IMR-90 (cell line): ENCODE data around the gene RHOBTB3. TPM values are rescaled to one million over a fixed set of nuclear protein-coding genes. Genes with fewer than 3 reads are reported as not detected.

Experiments
- ATAC-seq: fragments of 200-7000 bp; cut with Tn5 transposase; 2 replicates; pipeline ENCODE4 v1.9.1; 2020; ENCODE audit warnings: low read depth, mild to moderate bottlenecking, moderate library complexity
- BruUV-seq: library from RNA; stranded (reverse); fragments of 400-500 nt; replicated peaks from 2 replicates; lab custom pipeline; 2021; lab: Mats Ljungman, UMichigan
- CTCF ChIA-PET: fragments of 300-600 bp; formaldehyde crosslinking; extraction: SDS; loops from one replicate; lab custom pipeline; 2021; ENCODE audit warnings: antibody characterized with exemption; lab: Yijun Ruan, JAX
- POLR2A ChIA-PET: fragments of 300-600 bp; sonication (Branson Sonifier 250); formaldehyde crosslinking; loops from one replicate; lab custom pipeline; 2022; ENCODE audit warnings: antibody characterized with exemption; ENCODE audit not compliant: unreplicated experiment; lab: Charles Lee
- DNase-seq: peaks from one replicate; pipeline ENCODE4 v3.0.0; 2013
- H2AFZ ChIP-seq: replicated peaks from 2 replicates; pipeline ENCODE3; 2013; ENCODE audit warnings: low read length, mild to moderate bottlenecking; ENCODE audit not compliant: poor library complexity
- H2AK5ac ChIP-seq: 2 replicates; pipeline ENCODE4 v1.6.1; 2013; ENCODE audit warnings: low read depth, low read length, inconsistent platforms
- H2AK9ac ChIP-seq: replicated peaks from 2 replicates; pipeline ENCODE3; 2013; ENCODE audit warnings: mild to moderate bottlenecking, low read depth, low read length, moderate library complexity; ENCODE audit not compliant: poor library complexity
- H2BK120ac ChIP-seq: 2 replicates; pipeline ENCODE4 v1.6.1; 2013; ENCODE audit warnings: low read depth, low read length, inconsistent platforms
- H2BK15ac ChIP-seq: 3 replicates; pipeline ENCODE4 v1.6.1; 2013; ENCODE audit warnings: low read depth, low read length, inconsistent platforms
- H2BK20ac ChIP-seq: 2 replicates; pipeline ENCODE4 v1.6.1; 2013; ENCODE audit warnings: low read depth, mild to moderate bottlenecking, inconsistent platforms, low read length, moderate library complexity
- H2BK5ac ChIP-seq: 2 replicates; pipeline ENCODE4 v1.6.1; 2013; ENCODE audit warnings: mild to moderate bottlenecking, low read depth, low read length, inconsistent platforms; ENCODE audit not compliant: poor library complexity, severe bottlenecking
- H3K14ac ChIP-seq: replicated peaks from 2 replicates; pipeline ENCODE4 v1.6.1; 2013; ENCODE audit warnings: low read depth, low read length, inconsistent platforms
- H3K18ac ChIP-seq: 2 replicates; pipeline ENCODE4 v1.6.1; 2013; ENCODE audit warnings: low read depth, low read length, control low read depth
- H3K23ac ChIP-seq: 2 replicates; pipeline ENCODE4 v1.6.1; 2013; ENCODE audit warnings: low read depth, low read length, inconsistent platforms
- H3K27ac ChIP-seq: 2 replicates; pipeline ENCODE4 v1.5.1; 2013; ENCODE audit warnings: mild to moderate bottlenecking, control low read depth, low read length; ENCODE audit not compliant: insufficient read depth
- H3K27me3 ChIP-seq: 2 replicates; pipeline ENCODE4 v1.6.1; 2013; ENCODE audit warnings: low read length; ENCODE audit not compliant: control insufficient read depth, insufficient read depth
- H3K36me3 ChIP-seq: 2 replicates; pipeline ENCODE4 v1.6.1; 2013; ENCODE audit warnings: low read length, mixed read lengths; ENCODE audit not compliant: control insufficient read depth, insufficient read depth
- H3K4ac ChIP-seq: 2 replicates; pipeline ENCODE4 v1.6.1; 2013; ENCODE audit warnings: low read depth, low read length, inconsistent platforms
- H3K4me1 ChIP-seq: 2 replicates; pipeline ENCODE4 v1.6.1; 2013; ENCODE audit warnings: low read length, mixed read lengths; ENCODE audit not compliant: control insufficient read depth, insufficient read depth
- H3K4me2 ChIP-seq: 2 replicates; pipeline ENCODE4 v1.6.1; 2013; ENCODE audit warnings: low read depth, mild to moderate bottlenecking, control low read depth, low read length, moderate library complexity
- H3K4me3 ChIP-seq: 2 replicates; pipeline ENCODE4 v1.5.1; 2013; ENCODE audit warnings: low read depth, mild to moderate bottlenecking, control low read depth, low read length, moderate library complexity; ENCODE audit not compliant: insufficient read depth
- H3K56ac ChIP-seq: 2 replicates; pipeline ENCODE4 v1.6.1; 2013; ENCODE audit warnings: low read length, inconsistent platforms; ENCODE audit not compliant: insufficient read depth; ENCODE audit errors: extremely low read depth
- H3K79me1 ChIP-seq, 2 experiments: 2 replicates each; pipeline ENCODE4 v1.6.1; 2013; ENCODE audit warnings: low read length in 2 of 2, inconsistent platforms in 1 of 2, low read depth in 1 of 2
- H3K9ac ChIP-seq: 2 replicates; pipeline ENCODE4 v1.6.1; 2013; ENCODE audit warnings: low read depth, low read length, control low read depth
- H3K9me1 ChIP-seq: 2 replicates; pipeline ENCODE4 v1.6.1; 2013; ENCODE audit warnings: low read length, inconsistent platforms; ENCODE audit not compliant: insufficient read depth
- H3K9me3 ChIP-seq: 2 replicates; pipeline ENCODE4 v1.6.1; 2013; ENCODE audit warnings: low read length; ENCODE audit not compliant: control insufficient read depth, insufficient read depth
- H4K20me1 ChIP-seq: 2 replicates; pipeline ENCODE4 v1.6.1; 2013; ENCODE audit warnings: low read length, inconsistent platforms; ENCODE audit not compliant: insufficient read depth
- H4K5ac ChIP-seq: 2 replicates; pipeline ENCODE4 v1.6.1; 2013; ENCODE audit warnings: mild to moderate bottlenecking, low read depth, low read length, control low read depth
- H4K8ac ChIP-seq, 2 experiments: 2 replicates each; pipeline ENCODE4 v1.6.1; 2013; ENCODE audit warnings: low read depth in 2 of 2, low read length in 2 of 2, control low read depth in 1 of 2, inconsistent platforms in 1 of 2
- H4K91ac ChIP-seq: 2 replicates; pipeline ENCODE4 v1.6.1; 2013; ENCODE audit warnings: low read depth, low read length, inconsistent platforms; ENCODE audit not compliant: insufficient read depth
- BHLHE40 ChIP-seq: fragments of 150-350 bp; IDR thresholded peaks from 2 replicates; pipeline ENCODE4 v1.6.1; 2016; ENCODE audit warnings: mild to moderate bottlenecking, low read depth, low read length
- CEBPB ChIP-seq: IDR thresholded peaks from 2 replicates; pipeline ENCODE4 v1.6.1; 2012; ENCODE audit warnings: low read depth, low read length, improper control_type of control experiment
- CHD1 ChIP-seq: IDR thresholded peaks from 2 replicates; pipeline ENCODE4 v1.6.1; 2012; ENCODE audit warnings: low read depth, low read length, improper control_type of control experiment
- MXI1 ChIP-seq: IDR thresholded peaks from 2 replicates; pipeline ENCODE4 v1.6.1; 2012; ENCODE audit warnings: low read depth, mild to moderate bottlenecking, low read length, moderate library complexity, borderline replicate concordance
- NFE2L2 ChIP-seq: fragments of 150-350 bp; IDR thresholded peaks from 2 replicates; pipeline ENCODE4 v1.6.1; 2016; ENCODE audit warnings: low read depth, mild to moderate bottlenecking, low read length
- POLR2A ChIP-seq: IDR thresholded peaks from 2 replicates; pipeline ENCODE4 v1.6.1; 2012; ENCODE audit warnings: mild to moderate bottlenecking, low read depth, low read length
- RAD21 ChIP-seq: IDR thresholded peaks from 2 replicates; pipeline ENCODE4 v1.6.1; 2012; ENCODE audit warnings: low read length, improper control_type of control experiment
- RCOR1 ChIP-seq: IDR thresholded peaks from 2 replicates; pipeline ENCODE4 v1.6.1; 2012; ENCODE audit warnings: mild to moderate bottlenecking, low read length, improper control_type of control experiment; ENCODE audit not compliant: insufficient replicate concordance
- RFX5 ChIP-seq: IDR thresholded peaks from 2 replicates; pipeline ENCODE4 v1.8.0; 2012; ENCODE audit warnings: low read depth, mild to moderate bottlenecking, low read length, moderate library complexity
- SMC3 ChIP-seq: fragments of 150-350 bp; IDR thresholded peaks from 2 replicates; pipeline ENCODE4 v1.6.1; 2016; ENCODE audit warnings: low read depth, mild to moderate bottlenecking, antibody characterized with exemption, low read length, moderate library complexity
- USF2 ChIP-seq: fragments of 150-350 bp; IDR thresholded peaks from 2 replicates; pipeline ENCODE4 v1.6.1; 2017; ENCODE audit warnings: mild to moderate bottlenecking, antibody characterized with exemption, low read length, low read depth
- WGBS, 2 experiments: methylation state at CpG; one replicate each; pipeline versions ENCODE4 v1.1.5 to v1.1.7; 2013; ENCODE audit warnings: missing lambda C conversion rate in 2 of 2; ENCODE audit not compliant: insufficient read length in 1 of 2; ENCODE audit errors: extremely low coverage in 2 of 2; 5-methylcytosine and 5-hydroxymethylcytosine counted together
- dilution Hi-C: fragments of 300-500 bp; cut with HindIII; formaldehyde crosslinking; loops from one replicate; pipeline ENCODE4 v1.14.3; 2018; ENCODE audit warnings: low sequenced_read_pairs; ENCODE audit not compliant: unreplicated experiment
- in situ Hi-C: fragments of 300-500 bp; cut with MboI; formaldehyde crosslinking; loops from 3 replicates; pipeline ENCODE4 v1.14.3; 2019; ENCODE audit warnings: low sequenced_read_pairs, inconsistent platforms, mixed read lengths
- intact Hi-C: fragments of 100-400 bp; cut with micrococcal nuclease; formaldehyde crosslinking; loops from 2 replicates; pipeline ENCODE4 v1.10.0; 2022
- polyA plus RNA-seq, 3 experiments: library from polyadenylated mRNA; depleted of rRNA; stranded (reverse); fragments of >200 nt; gene quantifications; 2 replicates each; pipeline ENCODE4 v1.2.3, GENCODE V29; 2012; ENCODE audit warnings: low replicate concordance in 1 of 3
- total RNA-seq: library from RNA; depleted of rRNA; stranded (reverse); fragments of >200 nt; gene quantifications from 2 replicates; pipeline ENCODE4 v1.2.3, GENCODE V29; 2012
- TF ChIP-seq, protein P1 (sequence below): fragments of 150-350 bp; IDR thresholded peaks from 2 replicates; pipeline ENCODE4 v1.6.1; 2016; ENCODE audit warnings: low read depth, mild to moderate bottlenecking, low read length, moderate library complexity, borderline replicate concordance

The RHOBTB3 gene
- total and polyA plus RNA-seq, 2 of the 4 experiments (the other 2 are of a cell fraction): 117 to 447 TPM

GRCh38 chr5:95760273-95761191 is 29.4 kb downstream of the RHOBTB3 start:
- intact Hi-C loops: no loop called here
- H2BK5ac ChIP-seq: peak overlapping the region; percentile 95
- TSS peak; percentile 5 for BruUV-seq
- no peak for TF ChIP-seq POLR2A
- TF ChIP-seq SMC3: no peak
- peak; percentile 89 for TF ChIP-seq CEBPB
- TF ChIP-seq RAD21: no peak
- TF ChIP-seq CHD1: 0 out of 2 replicates have a peak, but pooled peaks have one; percentile 21
- no peak for TF ChIP-seq RFX5
- peak; percentile 84 for TF ChIP-seq RCOR1
- peak; percentile 44; the same call in 1 of the 2 replicates for TF ChIP-seq MXI1
- TF ChIP-seq NFE2L2: no peak
- TF ChIP-seq, protein P1, sequence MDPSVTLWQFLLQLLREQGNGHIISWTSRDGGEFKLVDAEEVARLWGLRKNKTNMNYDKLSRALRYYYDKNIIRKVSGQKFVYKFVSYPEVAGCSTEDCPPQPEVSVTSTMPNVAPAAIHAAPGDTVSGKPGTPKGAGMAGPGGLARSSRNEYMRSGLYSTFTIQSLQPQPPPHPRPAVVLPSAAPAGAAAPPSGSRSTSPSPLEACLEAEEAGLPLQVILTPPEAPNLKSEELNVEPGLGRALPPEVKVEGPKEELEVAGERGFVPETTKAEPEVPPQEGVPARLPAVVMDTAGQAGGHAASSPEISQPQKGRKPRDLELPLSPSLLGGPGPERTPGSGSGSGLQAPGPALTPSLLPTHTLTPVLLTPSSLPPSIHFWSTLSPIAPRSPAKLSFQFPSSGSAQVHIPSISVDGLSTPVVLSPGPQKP: no peak
- no peak for TF ChIP-seq BHLHE40
- peak; percentile 36; the same call in 1 of the 2 replicates for TF ChIP-seq USF2

More at GRCh38 chr5:95760273-95761191, 29.4 kb downstream of the RHOBTB3 start:
- Histone ChIP-seq H3K27ac (peak overlapping the region; percentile 16; the same call in 1 of the 2 replicates), H3K4me2 (peak overlapping the region; percentile 90), H3K4me3 (no peak overlapping the region; the same call in 1 of the 2 replicates), H3K56ac (peak overlapping the region; percentile 77), H3K79me1 (peaks cover 10 to 38% of the 10 kb centered on the region in 2 experiments), H4K20me1 (no peaks in the 10 kb centered on the region), H2BK20ac (peak overlapping the region; percentile 86), H4K8ac (peak overlapping the region in 1 of 2 experiments; percentile 70; a peak in 2 of 4 replicates), H3K14ac (peak overlapping the region; percentile 77; the same call in 1 of the 2 replicates), H3K23ac (peak overlapping the region; percentile 57; the same call in 1 of the 2 replicates), H3K9me1 (peaks cover 15% of the 10 kb centered on the region), H4K91ac (peak overlapping the region; percentile 60), H3K4me1 (peaks cover 28% of the 10 kb centered on the region), H3K27me3 (no peaks in the 10 kb centered on the region), H3K9ac (peak overlapping the region; percentile 24; the same call in 1 of the 2 replicates), H3K4ac (peak overlapping the region; percentile 75; the same call in 1 of the 2 replicates), H2AK5ac (0 out of 2 replicates have a peak overlapping the region, but pooled peaks have one; percentile 18), H2AK9ac (no peak overlapping the region), H3K9me3 (no peaks in the 10 kb centered on the region), H2AFZ (no peak overlapping the region), H3K18ac (peak overlapping the region; percentile 98), H4K5ac (peak overlapping the region; percentile 55; the same call in 1 of the 2 replicates), H2BK120ac (peak overlapping the region; percentile 87), H3K36me3 (peaks cover 24% of the 10 kb centered on the region), H2BK15ac (no peak overlapping the region; the same call in 2 of the 3 replicates)
- dilution Hi-C loops: no loop called here
- DNase-seq: peak; percentile 99
- in situ Hi-C loops: no loop called here
- ChIA-PET POLR2A (interaction anchor here (0.6 to 1.1 kb wide), 4 partner anchors 25 to 63 kb away, joined by 3 to 9 read pairs (median 6); partner anchors contain the start of genes GLRX and RHOBTB3), CTCF (interaction anchor here (0.9 to 1.0 kb wide), 2 partner anchors 8 to 84 kb away, joined by 3 read pairs; no protein-coding TSS in a partner anchor)
- WGBS, 2 experiments: no CpG with 5 or more reads among the region's 3 CpGs
- ATAC-seq: peak; percentile 75
